Liver (tissue), 9 donors: ENCODE measurements around the gene RBM18. TPM values are rescaled to one million over a fixed set of nuclear protein-coding genes. Genes with fewer than 3 reads are reported as not detected.

Source experiments
- DNase-seq: peaks from one replicate; pipeline ENCODE4 v3.0.0-alpha.2; 2017; ENCODE audit warnings: low spot score
- H3K27ac ChIP-seq, 2 donors: one replicate each; pipeline ENCODE4 v1.7.0; 2013; ENCODE audit warnings: inconsistent platforms in 2 of 2, low read length in 2 of 2, control low read depth in 1 of 2, low read depth in 1 of 2, mild to moderate bottlenecking in 1 of 2
- H3K27me3 ChIP-seq, 4 donors: one replicate each; pipeline versions ENCODE4 v1.6.1 to v1.7.0; 2013; ENCODE audit warnings: low read length in 3 of 4, inconsistent platforms in 1 of 4, mild to moderate bottlenecking in 1 of 4, moderate library complexity in 1 of 4; ENCODE audit not compliant: control insufficient read depth in 4 of 4, insufficient read depth in 4 of 4
- H3K36me3 ChIP-seq, 4 donors: one replicate each; pipeline versions ENCODE4 v1.6.1 to v1.7.0; 2013; ENCODE audit warnings: low read length in 3 of 4, mild to moderate bottlenecking in 3 of 4, low read depth in 1 of 4, moderate library complexity in 1 of 4; ENCODE audit not compliant: control insufficient read depth in 4 of 4, insufficient read depth in 3 of 4
- H3K4me1 ChIP-seq, 4 donors: one replicate each; pipeline versions ENCODE4 v1.6.1 to v1.7.0; 2013; ENCODE audit warnings: low read length in 3 of 4, mild to moderate bottlenecking in 3 of 4, moderate library complexity in 1 of 4; ENCODE audit not compliant: control insufficient read depth in 4 of 4, insufficient read depth in 4 of 4
- H3K4me3 ChIP-seq, 3 donors: one replicate each; pipeline versions ENCODE4 v1.6.1 to v1.7.0; 2013; ENCODE audit warnings: low read length in 3 of 3, control low read depth in 1 of 3, low read depth in 1 of 3, mild to moderate bottlenecking in 1 of 3
- H3K9ac ChIP-seq, 2 donors: one replicate each; pipeline ENCODE4 v1.7.0; 2013; ENCODE audit warnings: low read length in 2 of 2, mild to moderate bottlenecking in 2 of 2, moderate library complexity in 2 of 2, control low read depth in 1 of 2, low read depth in 1 of 2
- H3K9me3 ChIP-seq, 4 donors: one replicate each; pipeline versions ENCODE4 v1.6.1 to v1.7.0; 2013; ENCODE audit warnings: low read length in 3 of 4; ENCODE audit not compliant: control insufficient read depth in 4 of 4
- CTCF ChIP-seq: fragments of 150-350 bp; IDR thresholded peaks from 2 replicates; pipeline ENCODE4 v1.5.1; 2017; ENCODE audit warnings: improper control_type of control experiment, low read depth, low read length; ENCODE audit not compliant: missing input control
- EGR1 ChIP-seq, 2 donors: IDR thresholded peaks; 2 replicates each; pipeline ENCODE4 v1.6.1; 2016 to 2018; ENCODE audit warnings: antibody characterized with exemption in 2 of 2, low read depth in 2 of 2
- FOXA1 ChIP-seq: IDR thresholded peaks from 2 replicates; pipeline ENCODE4 v1.6.1; 2016; ENCODE audit warnings: antibody characterized with exemption
- FOXA2 ChIP-seq: IDR thresholded peaks from 2 replicates; pipeline ENCODE4 v1.6.1; 2016; ENCODE audit warnings: antibody characterized with exemption
- GABPA ChIP-seq, 2 donors: IDR thresholded peaks in 1 of 2; conservative IDR thresholded peaks in 1 of 2; 2 replicates each; pipeline ENCODE4 v1.6.1; 2016; ENCODE audit warnings: antibody characterized with exemption in 2 of 2, mild to moderate bottlenecking in 1 of 2, moderate library complexity in 1 of 2
- HNF4A ChIP-seq, 2 donors: conservative IDR thresholded peaks; 2 replicates each; pipeline ENCODE4 v1.6.1; 2016; ENCODE audit warnings: antibody characterized with exemption in 2 of 2, mild to moderate bottlenecking in 2 of 2
- HNF4G ChIP-seq: IDR thresholded peaks from 2 replicates; pipeline ENCODE4 v1.6.1; 2016; ENCODE audit warnings: antibody characterized with exemption
- JUND ChIP-seq, 2 donors: IDR thresholded peaks; 2 replicates each; pipeline ENCODE4 v1.6.1; 2016; ENCODE audit warnings: antibody characterized with exemption in 2 of 2
- NR2F2 ChIP-seq: IDR thresholded peaks from 2 replicates; pipeline ENCODE4 v1.6.1; 2016; ENCODE audit warnings: antibody characterized with exemption
- RAD21 ChIP-seq, 2 donors: IDR thresholded peaks; 2 replicates each; pipeline ENCODE4 v1.6.1; 2016; ENCODE audit warnings: antibody characterized with exemption in 2 of 2, mild to moderate bottlenecking in 2 of 2
- REST ChIP-seq: IDR thresholded peaks from 2 replicates; pipeline ENCODE4 v1.6.1; 2016; ENCODE audit warnings: antibody characterized with exemption, mild to moderate bottlenecking
- RXRA ChIP-seq, 2 donors: IDR thresholded peaks; 2 replicates each; pipeline ENCODE4 v1.6.1; 2017 to 2018; ENCODE audit warnings: antibody characterized with exemption in 2 of 2, mild to moderate bottlenecking in 1 of 2
- SP1 ChIP-seq: IDR thresholded peaks from 2 replicates; pipeline ENCODE4 v1.6.1; 2018; ENCODE audit warnings: antibody characterized with exemption, mild to moderate bottlenecking
- TAF1 ChIP-seq: conservative IDR thresholded peaks from 2 replicates; pipeline ENCODE4 v1.6.1; 2016; ENCODE audit warnings: antibody characterized with exemption, mild to moderate bottlenecking
- YY1 ChIP-seq: IDR thresholded peaks from 2 replicates; pipeline ENCODE4 v1.6.1; 2016; ENCODE audit warnings: antibody characterized with exemption, mild to moderate bottlenecking
- WGBS: extraction: QIAGEN DNeasy Blood & Tissue Kit; methylation state at CpG from one replicate; pipeline ENCODE4 v1.1.7; 2013; 5-methylcytosine and 5-hydroxymethylcytosine counted together
- polyA plus RNA-seq, 2 donors: library from polyadenylated mRNA; stranded (reverse) in 1 of 2; unstranded in 1 of 2; fragments of 200-250 nt in 1 of 2; fragments of >200 nt in 1 of 2; fragmentation: Nextera tagmentation in 1 of 2; extraction: Ambion mirVana in 1 of 2; gene quantifications; one replicate each; pipeline versions ENCODE4 v1.2.1 to v1.2.3, GENCODE V29; 2013 to 2015
- total RNA-seq, 2 donors: library from RNA; depleted of rRNA; stranded (reverse); fragments of >200 nt; gene quantifications; one replicate each; pipeline ENCODE4 v1.2.3, GENCODE V29; 2014
- TF ChIP-seq, protein P1 (sequence below): IDR thresholded peaks from 2 replicates; pipeline ENCODE4 v1.6.1; 2016; ENCODE audit warnings: antibody characterized with exemption
- TF ChIP-seq, protein P2 (sequence below): IDR thresholded peaks from 2 replicates; pipeline ENCODE4 v1.6.1; 2016; ENCODE audit warnings: antibody characterized with exemption
- TF ChIP-seq, protein P3 (sequence below): IDR thresholded peaks from 2 replicates; pipeline ENCODE4 v1.6.1; 2016; ENCODE audit warnings: antibody characterized with exemption
- donor health status: healthy.
- donor health status: healthy.
- donor health status: healthy.
- donor health status: healthy.
- donor health status: healthy.

RBM18 gene
- total and polyA plus RNA-seq, 4 donors = 3.4 to 7.7 (median 5.5) TPM

DNA sequence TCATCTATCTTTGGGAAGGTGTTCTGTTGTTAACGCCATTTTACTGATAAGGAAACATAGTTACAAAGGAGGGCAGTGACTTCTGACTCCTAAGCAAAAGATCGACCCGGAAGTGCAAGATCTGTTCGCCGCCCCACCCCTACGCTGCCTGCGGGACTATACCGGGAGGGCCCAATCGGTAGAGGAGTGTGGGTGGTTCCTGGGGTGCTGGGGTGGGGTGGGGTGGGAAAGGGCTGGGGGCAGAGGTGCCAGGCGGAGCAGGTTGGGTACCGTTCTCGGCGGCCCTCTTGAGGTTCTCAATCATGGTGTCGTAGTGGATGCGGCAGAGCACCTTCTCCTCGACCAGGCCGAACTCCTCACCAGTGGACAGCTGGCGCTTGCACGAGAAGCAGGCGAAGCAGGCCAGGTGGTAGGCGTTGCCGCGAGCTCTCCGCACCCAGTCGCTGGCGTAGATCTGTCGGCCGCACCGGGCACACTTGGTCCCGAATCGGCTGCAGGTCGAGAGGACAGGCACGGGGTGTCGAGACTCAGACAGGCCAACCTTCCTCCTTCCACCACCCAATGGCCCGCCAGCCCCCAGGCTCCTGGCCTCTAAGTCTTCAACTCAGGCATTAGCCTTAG is 47.7 kb downstream of the RBM18 start (continued):
- no peak for TF ChIP-seq REST
- TF ChIP-seq JUND (IDR thresholded peaks at IDR 0.05) = no peak
- TF ChIP-seq NR2F2 = no peak

GRCh38 chr9:122216138-122216797 is 48.4 kb downstream of the RBM18 start:
- Histone ChIP-seq H3K4me3 (no peak overlapping the region), H3K9ac (no peak overlapping the region), H3K27ac (no peak overlapping the region), H3K27me3 (peaks cover 0 to 36% (median 16%) of the 10 kb centered on the region in 4 donors), H3K4me1 (peaks cover 6 to 22% (median 18%) of the 10 kb centered on the region in 4 donors), H3K9me3 (peaks cover 0 to 2% (median 0%) of the 10 kb centered on the region in 4 donors), H3K36me3 (no peaks in the 10 kb centered on the region)
- 53% methylated on average over 4 of the region's 4 CpGs for WGBS
- no peak for TF ChIP-seq RXRA (IDR thresholded peaks at IDR 0.05)
- DNase-seq = no peak

GRCh38 chr9:122215663-122216062 is 49.0 kb downstream of the RBM18 start:
- Histone ChIP-seq H3K27ac (no peak overlapping the region), H3K4me3 (no peak overlapping the region), H3K9ac (no peak overlapping the region), H3K4me1 (peaks cover 6 to 22% (median 18%) of the 10 kb centered on the region in 4 donors), H3K9me3 (peaks cover 0 to 2% (median 0%) of the 10 kb centered on the region in 4 donors), H3K27me3 (peaks cover 0 to 31% (median 16%) of the 10 kb centered on the region in 4 donors), H3K36me3 (no peaks in the 10 kb centered on the region)
- DNase-seq = no peak
- 88% methylated on average over 1 of the region's 1 CpG for WGBS
- TF ChIP-seq REST = no peak
- TF ChIP-seq RXRA (IDR thresholded peaks at IDR 0.05) = no peak
- TF ChIP-seq, protein P1, sequence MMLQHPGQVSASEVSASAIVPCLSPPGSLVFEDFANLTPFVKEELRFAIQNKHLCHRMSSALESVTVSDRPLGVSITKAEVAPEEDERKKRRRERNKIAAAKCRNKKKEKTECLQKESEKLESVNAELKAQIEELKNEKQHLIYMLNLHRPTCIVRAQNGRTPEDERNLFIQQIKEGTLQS = no peak
- TF ChIP-seq YY1 = no peak
- no peak for TF ChIP-seq HNF4G
- no peak for TF ChIP-seq FOXA2
- TF ChIP-seq, protein P2, sequence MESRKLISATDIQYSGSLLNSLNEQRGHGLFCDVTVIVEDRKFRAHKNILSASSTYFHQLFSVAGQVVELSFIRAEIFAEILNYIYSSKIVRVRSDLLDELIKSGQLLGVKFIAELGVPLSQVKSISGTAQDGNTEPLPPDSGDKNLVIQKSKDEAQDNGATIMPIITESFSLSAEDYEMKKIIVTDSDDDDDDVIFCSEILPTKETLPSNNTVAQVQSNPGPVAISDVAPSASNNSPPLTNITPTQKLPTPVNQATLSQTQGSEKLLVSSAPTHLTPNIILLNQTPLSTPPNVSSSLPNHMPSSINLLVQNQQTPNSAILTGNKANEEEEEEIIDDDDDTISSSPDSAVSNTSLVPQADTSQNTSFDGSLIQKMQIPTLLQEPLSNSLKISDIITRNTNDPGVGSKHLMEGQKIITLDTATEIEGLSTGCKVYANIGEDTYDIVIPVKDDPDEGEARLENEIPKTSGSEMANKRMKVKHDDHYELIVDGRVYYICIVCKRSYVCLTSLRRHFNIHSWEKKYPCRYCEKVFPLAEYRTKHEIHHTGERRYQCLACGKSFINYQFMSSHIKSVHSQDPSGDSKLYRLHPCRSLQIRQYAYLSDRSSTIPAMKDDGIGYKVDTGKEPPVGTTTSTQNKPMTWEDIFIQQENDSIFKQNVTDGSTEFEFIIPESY = no peak
- no peak for TF ChIP-seq HNF4A (conservative IDR thresholded peaks at IDR 0.05)
- TF ChIP-seq RAD21 (IDR thresholded peaks at IDR 0.05) = no peak
- no peak for TF ChIP-seq GABPA (IDR thresholded peaks at IDR 0.05 in 1 of 2, conservative IDR thresholded peaks at IDR 0.05 in 1 of 2)
- TF ChIP-seq EGR1 (IDR thresholded peaks at IDR 0.05; ENCODE audit: low read depth in 2 of 2) = no peak
- no peak for TF ChIP-seq TAF1
- no peak for TF ChIP-seq JUND (IDR thresholded peaks at IDR 0.05)
- no peak for TF ChIP-seq NR2F2
- TF ChIP-seq CTCF = no peak
- TF ChIP-seq, protein P3, sequence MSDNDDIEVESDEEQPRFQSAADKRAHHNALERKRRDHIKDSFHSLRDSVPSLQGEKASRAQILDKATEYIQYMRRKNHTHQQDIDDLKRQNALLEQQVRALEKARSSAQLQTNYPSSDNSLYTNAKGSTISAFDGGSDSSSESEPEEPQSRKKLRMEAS = no peak
- no peak for TF ChIP-seq SP1
- TF ChIP-seq FOXA1 = no peak
